ENCODE results near the gene WNK3.

WNK3 gene

DNA sequence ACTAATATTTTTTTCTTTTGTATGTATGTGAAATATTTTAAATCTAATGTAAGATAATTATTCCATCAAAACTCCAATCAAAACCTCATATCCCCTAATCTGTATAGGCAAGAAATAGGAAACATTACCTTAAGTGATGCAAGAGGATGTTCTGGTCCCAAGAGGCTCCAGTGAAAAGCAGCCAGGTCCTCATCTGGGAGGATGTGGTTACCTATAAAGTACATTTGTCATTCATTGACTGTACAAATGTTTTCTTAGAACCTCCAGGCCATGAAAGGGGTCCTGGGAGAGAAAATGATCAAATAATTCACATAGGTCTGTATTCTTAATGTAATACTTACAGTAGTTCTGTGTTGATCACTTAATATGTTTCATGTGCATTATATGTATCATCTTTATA lies 200.3 kb downstream of the WNK3 start:
- no peak for DNase-seq
